ENCODE measurements around the gene UMOD. TPM values are rescaled to one million over a fixed set of nuclear protein-coding genes. Genes with fewer than 3 reads are reported as not detected.

Gene UMOD
- polyA plus RNA-seq, 1 donor (not counting 4 experiments of a cell fraction or from before 2014, with no cell fraction given), result not detected

- TF ChIP-seq CTCF (optimal IDR thresholded peaks at IDR 0.05 in 1 of 3, IDR thresholded peaks at IDR 0.05 in 1 of 3, conservative IDR thresholded peaks at IDR 0.05 in 1 of 3; ENCODE audit: extremely low read depth in 1 of 3, insufficient read depth in 2 of 3, low read length in 3 of 3) (no peak), EZH2 (IDR thresholded peaks at IDR 0.05; ENCODE audit: low read length) (no peak)
- dilution Hi-C loops (cut with MboI; ENCODE audit: extremely low pct_ligation_motif_present, low sequenced_read_pairs), result no loop called here
- Histone ChIP-seq H3K4me1 (ENCODE audit: control insufficient read depth, extremely low read depth, insufficient read depth, low read length) (no peaks in the 10 kb centered on the region), H2AFZ (ENCODE audit: control insufficient read depth, low read length) (no peak overlapping the region), H3K9ac (ENCODE audit: control insufficient read depth, extremely low read depth, insufficient read depth, low read length) (no peak overlapping the region), H3K79me2 (ENCODE audit: control insufficient read depth, insufficient read depth, low read length) (no peaks in the 10 kb centered on the region), H3K9me3 (ENCODE audit: control insufficient read depth, low read depth, low read length) (no peaks in the 10 kb centered on the region), H3K4me2 (ENCODE audit: control insufficient read depth, extremely low read depth, insufficient read depth, low read depth, low read length) (no peak overlapping the region), H3K4me3 (ENCODE audit: control insufficient read depth in 2 of 3, extremely low read depth in 1 of 3, insufficient read depth in 2 of 3, low read depth in 1 of 3, low read length in 3 of 3) (no peak overlapping the region), H3K36me3 (ENCODE audit: control insufficient read depth in 2 of 2, extremely low read depth in 1 of 2, insufficient read depth in 2 of 2, low read length in 2 of 2) (no peaks in the 10 kb centered on the region), H4K20me1 (ENCODE audit: control insufficient read depth, extremely low read depth, insufficient read depth, low read length) (no peaks in the 10 kb centered on the region), H3K27ac (ENCODE audit: control insufficient read depth, insufficient read depth, low read length) (no peak overlapping the region), H3K9me1 (ENCODE audit: control insufficient read depth, extremely low read depth, insufficient read depth, low read length) (no peaks in the 10 kb centered on the region), H3K27me3 (ENCODE audit: control insufficient read depth, extremely low read depth, insufficient read depth, low read length) (no peaks in the 10 kb centered on the region)
- DNase-seq (ENCODE audit: low read depth, low spot score) (no peak), FAIRE-seq (no peak)
These were observed 31.9 kb downstream of the UMOD start for GRCh38 chr16:20320592-20320991.

GRCh38 chr16:20320178-20320577, 32.3 kb downstream of the UMOD start:
- TF ChIP-seq CTCF (optimal IDR thresholded peaks at IDR 0.05 in 1 of 3, IDR thresholded peaks at IDR 0.05 in 1 of 3, conservative IDR thresholded peaks at IDR 0.05 in 1 of 3; ENCODE audit: extremely low read depth in 1 of 3, insufficient read depth in 2 of 3, low read length in 3 of 3), result no peak
- TF ChIP-seq EZH2 (IDR thresholded peaks at IDR 0.05; ENCODE audit: low read length), result no peak

More at GRCh38 chr16:20320178-20320577, 32.3 kb downstream of the UMOD start:
- Histone ChIP-seq H3K9me1 (ENCODE audit: control insufficient read depth, extremely low read depth, insufficient read depth, low read length) (no peaks in the 10 kb centered on the region), H3K4me3 (ENCODE audit: control insufficient read depth in 2 of 3, extremely low read depth in 1 of 3, insufficient read depth in 2 of 3, low read depth in 1 of 3, low read length in 3 of 3) (no peak overlapping the region), H3K9ac (ENCODE audit: control insufficient read depth, extremely low read depth, insufficient read depth, low read length) (no peak overlapping the region), H2AFZ (ENCODE audit: control insufficient read depth, low read length) (no peak overlapping the region), H3K9me3 (ENCODE audit: control insufficient read depth, low read depth, low read length) (no peaks in the 10 kb centered on the region), H3K27ac (ENCODE audit: control insufficient read depth, insufficient read depth, low read length) (no peak overlapping the region), H3K79me2 (ENCODE audit: control insufficient read depth, insufficient read depth, low read length) (no peaks in the 10 kb centered on the region), H4K20me1 (ENCODE audit: control insufficient read depth, extremely low read depth, insufficient read depth, low read length) (no peaks in the 10 kb centered on the region), H3K36me3 (ENCODE audit: control insufficient read depth in 2 of 2, extremely low read depth in 1 of 2, insufficient read depth in 2 of 2, low read length in 2 of 2) (no peaks in the 10 kb centered on the region), H3K4me2 (ENCODE audit: control insufficient read depth, extremely low read depth, insufficient read depth, low read depth, low read length) (no peak overlapping the region), H3K4me1 (ENCODE audit: control insufficient read depth, extremely low read depth, insufficient read depth, low read length) (no peaks in the 10 kb centered on the region), H3K27me3 (ENCODE audit: control insufficient read depth, extremely low read depth, insufficient read depth, low read length) (no peaks in the 10 kb centered on the region)
- dilution Hi-C loops (cut with MboI; ENCODE audit: extremely low pct_ligation_motif_present, low sequenced_read_pairs), result no loop called here
- DNase-seq (ENCODE audit: low read depth, low spot score) (no peak), FAIRE-seq (no peak)

Measured in keratinocyte (primary cell).